HepG2 (cell line): Measurements from ENCODE around the gene DNAJC2. TPM values are rescaled to one million over a fixed set of nuclear protein-coding genes. Genes with fewer than 3 reads are reported as not detected.

Experiments
- GRHL1 ChIP-seq: sonication (generic); formaldehyde crosslinking; conservative IDR thresholded peaks from 2 replicates; pipeline ENCODE4 v1.8.0; 2022; ENCODE audit warnings: missing genetic modification reagents
- KMT2A ChIP-seq: sonication (generic); formaldehyde crosslinking; IDR thresholded peaks from 2 replicates; pipeline ENCODE4 v1.4.0; 2020; ENCODE audit warnings: missing genetic modification reagents
- ZBTB40 ChIP-seq, 2 experiments: fragments of 450-650 bp in 1 of 2; sonication (generic) in 1 of 2; formaldehyde crosslinking in 1 of 2; IDR thresholded peaks; 2 replicates each; pipeline versions ENCODE4 v1.6.1 to v1.8.0; 2016 to 2022; ENCODE audit warnings: antibody characterized with exemption in 1 of 2, mild to moderate bottlenecking in 1 of 2, missing genetic modification reagents in 1 of 2
- ZNF292 ChIP-seq: sonication (generic); formaldehyde crosslinking; IDR thresholded peaks from 2 replicates; pipeline ENCODE4 v1.8.1; 2022; ENCODE audit warnings: mild to moderate bottlenecking, low read depth, missing genetic modification reagents, borderline replicate concordance
- ZNF598 ChIP-seq: sonication (generic); formaldehyde crosslinking; IDR thresholded peaks from 2 replicates; pipeline ENCODE4 v1.5.1; 2020; ENCODE audit warnings: mild to moderate bottlenecking, missing genetic modification reagents, borderline replicate concordance
- polyA plus RNA-seq, 8 experiments: library from polyadenylated mRNA; depleted of rRNA in 3 of 8; stranded (reverse) in 7 of 8; unstranded in 1 of 8; fragments of >200 nt; fragmentation: Illumina TruSeq in 4 of 8; extraction: Trizol in 4 of 8; gene quantifications; 2 replicates each; pipeline versions ENCODE4 v1.2.1 to v1.2.3, GENCODE V29; 2011 to 2016; ENCODE audit warnings: low read depth in 4 of 8, missing spikeins in 1 of 8, mixed read lengths in 1 of 8; ENCODE audit not compliant: insufficient read depth in 1 of 8
- total RNA-seq, 5 experiments: library from RNA; depleted of rRNA; stranded (reverse); fragments of >200 nt; fragmentation: Illumina TruSeq; extraction: Trizol; gene quantifications; 2 replicates each; pipeline ENCODE4 v1.2.3, GENCODE V29; 2016; ENCODE audit warnings: low read depth in 1 of 5

The DNAJC2 gene
- total and polyA plus RNA-seq, 2 of the 13 experiments (the other 11 are each of a cell fraction or from before 2014, with no cell fraction given), result 19.6 to 42.0 TPM

- TF ChIP-seq ZBTB40 (IDR thresholded peaks at IDR 0.05) (no peak), ZBTB40 (CRISPR knock-in tag; IDR thresholded peaks at IDR 0.05) (no peak), ZNF292 (no peak), ZNF598 (CRISPR knock-in tag) (no peak), GRHL1 (CRISPR knock-in tag) (no peak), KMT2A (CRISPR knock-in tag) (no peak)
Observed at GRCh38 chr7:103348959-103349358, 4.4 kb upstream of the DNAJC2 start (continued).
